Adipocyte (in vitro differentiated cells): ENCODE data around the gene NELL2.

Experiments used
- DNase-seq: peaks from one replicate; pipeline ENCODE4 v3.0.0-alpha.2; 2015; ENCODE audit warnings: low read depth
- H3K27me3 ChIP-seq: replicated peaks from 2 replicates; pipeline ENCODE4 v1.7.0; 2013; ENCODE audit warnings: mild to moderate bottlenecking, low read length, moderate library complexity; ENCODE audit not compliant: control insufficient read depth, insufficient read depth
- H3K36me3 ChIP-seq: 2 replicates; pipeline ENCODE4 v1.7.0; 2013; ENCODE audit warnings: low read length, mild to moderate bottlenecking, moderate library complexity; ENCODE audit not compliant: control insufficient read depth, insufficient read depth, severe bottlenecking
- H3K4me1 ChIP-seq: 2 replicates; pipeline ENCODE4 v1.7.0; 2013; ENCODE audit warnings: mild to moderate bottlenecking, low read length, moderate library complexity; ENCODE audit not compliant: control insufficient read depth, insufficient read depth
- H3K4me3 ChIP-seq: 2 replicates; pipeline ENCODE4 v1.7.0; 2013; ENCODE audit warnings: mild to moderate bottlenecking, low read length, moderate library complexity
- H3K9ac ChIP-seq: 2 replicates; pipeline ENCODE4 v1.7.0; 2013; ENCODE audit warnings: mild to moderate bottlenecking, low read length, moderate library complexity
- H3K9me3 ChIP-seq: 2 replicates; pipeline ENCODE4 v1.7.0; 2013; ENCODE audit warnings: mild to moderate bottlenecking, low read length, moderate library complexity; ENCODE audit not compliant: control insufficient read depth

The NELL2 gene

DNA sequence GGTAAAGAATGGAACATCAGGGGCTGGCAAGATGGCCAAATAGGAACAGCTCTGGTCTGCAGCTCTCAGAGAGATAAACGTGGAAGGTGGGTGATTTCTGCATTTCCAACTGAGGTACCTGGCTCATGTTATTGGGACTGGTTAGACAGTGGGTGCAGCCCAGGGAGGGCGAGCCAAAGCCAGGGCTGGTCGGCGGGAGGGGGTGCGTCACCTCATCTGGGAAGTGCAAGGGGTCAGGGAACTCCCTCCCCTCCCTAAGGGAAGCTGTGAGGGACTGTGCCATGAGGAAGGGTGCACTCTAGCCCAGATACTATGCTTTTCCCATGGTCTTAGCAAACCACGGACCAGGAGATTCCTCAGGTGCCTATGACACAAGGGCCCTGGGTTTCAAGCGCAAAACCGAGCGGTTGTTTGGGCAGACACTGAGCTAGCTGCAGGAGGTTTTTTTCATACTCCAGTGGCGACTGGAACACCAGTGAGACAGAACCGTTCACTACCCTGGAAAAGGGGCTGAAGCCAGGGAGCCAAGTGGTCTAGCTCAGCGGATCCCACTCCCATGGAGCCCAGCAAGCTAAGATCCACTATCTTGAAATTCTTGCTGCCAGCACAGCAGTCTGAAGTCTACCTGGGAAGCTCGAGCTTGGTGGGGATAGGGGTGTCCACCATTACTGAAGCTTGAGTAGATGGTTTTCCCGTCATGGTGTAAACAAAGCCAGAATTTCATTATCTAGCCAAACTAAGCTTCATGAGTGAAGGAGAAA, 317.6 kb downstream of the NELL2 start:
- H3K9ac ChIP-seq = no peak overlapping the region
- H3K4me1 ChIP-seq = no peaks in the 10 kb centered on the region
- H3K36me3 ChIP-seq = no peaks in the 10 kb centered on the region
- no peaks in the 10 kb centered on the region for H3K27me3 ChIP-seq
- no peak overlapping the region for H3K4me3 ChIP-seq
- no peaks in the 10 kb centered on the region for H3K9me3 ChIP-seq
- DNase-seq = no peak

- H3K4me1 ChIP-seq = no peaks in the 10 kb centered on the region
- no peaks in the 10 kb centered on the region for H3K27me3 ChIP-seq
- no peaks in the 10 kb centered on the region for H3K9me3 ChIP-seq
- H3K36me3 ChIP-seq = no peaks in the 10 kb centered on the region
- no peak for DNase-seq
- no peak overlapping the region for H3K9ac ChIP-seq
- no peak overlapping the region for H3K4me3 ChIP-seq
Observed at GRCh38 chr12:44555454-44555853, 320.7 kb downstream of the NELL2 start.

DNA sequence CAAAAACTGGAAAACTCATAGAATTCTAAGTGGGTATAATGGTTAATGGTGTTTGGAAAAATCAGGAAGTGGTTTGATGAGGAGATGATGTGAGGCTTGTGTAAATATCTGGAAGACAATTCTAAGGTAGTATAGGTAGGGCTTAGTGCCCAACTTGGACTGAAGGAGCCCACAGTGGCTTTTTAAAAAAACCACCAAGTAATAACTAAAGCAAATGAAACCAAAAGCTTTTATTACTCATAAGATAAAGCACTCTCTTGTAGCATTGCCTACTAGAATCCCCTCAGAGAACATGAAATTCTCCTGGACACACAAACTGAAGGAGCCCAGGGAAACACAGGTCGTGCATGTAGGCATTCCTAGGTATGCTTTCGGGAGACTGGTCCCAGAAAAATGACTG, 324.5 kb downstream of the NELL2 start:
- Histone ChIP-seq H3K4me3 (no peak overlapping the region), H3K36me3 (no peaks in the 10 kb centered on the region), H3K9ac (no peak overlapping the region), H3K27me3 (no peaks in the 10 kb centered on the region), H3K4me1 (no peaks in the 10 kb centered on the region), H3K9me3 (no peaks in the 10 kb centered on the region)
- no peak for DNase-seq

GRCh38 chr12:44550377-44550776, 325.7 kb downstream of the NELL2 start:
- H3K9me3 ChIP-seq = no peaks in the 10 kb centered on the region
- DNase-seq = no peak
- no peaks in the 10 kb centered on the region for H3K36me3 ChIP-seq
- H3K4me3 ChIP-seq = no peak overlapping the region
- H3K9ac ChIP-seq = no peak overlapping the region
- H3K4me1 ChIP-seq = no peaks in the 10 kb centered on the region
- no peaks in the 10 kb centered on the region for H3K27me3 ChIP-seq

- Histone ChIP-seq H3K4me3 (no peak overlapping the region), H3K36me3 (no peaks in the 10 kb centered on the region), H3K9ac (no peak overlapping the region), H3K9me3 (no peaks in the 10 kb centered on the region), H3K27me3 (no peaks in the 10 kb centered on the region), H3K4me1 (peaks cover 4% of the 10 kb centered on the region)
- DNase-seq = no peak
Observed at GRCh38 chr12:44546060-44546459, 330.1 kb downstream of the NELL2 start.

GRCh38 chr12:44544018-44544417, 332.1 kb downstream of the NELL2 start:
- Histone ChIP-seq H3K4me1 (peaks cover 4% of the 10 kb centered on the region), H3K4me3 (no peak overlapping the region), H3K9me3 (no peaks in the 10 kb centered on the region), H3K36me3 (no peaks in the 10 kb centered on the region), H3K27me3 (no peaks in the 10 kb centered on the region), H3K9ac (no peak overlapping the region)
- no peak for DNase-seq

- Histone ChIP-seq H3K4me1 (peaks cover 4% of the 10 kb centered on the region), H3K27me3 (no peaks in the 10 kb centered on the region), H3K9ac (no peak overlapping the region), H3K4me3 (no peak overlapping the region), H3K36me3 (no peaks in the 10 kb centered on the region), H3K9me3 (no peaks in the 10 kb centered on the region)
- DNase-seq = no peak
Observed at GRCh38 chr12:44542716-44543115, 333.4 kb downstream of the NELL2 start.

DNA sequence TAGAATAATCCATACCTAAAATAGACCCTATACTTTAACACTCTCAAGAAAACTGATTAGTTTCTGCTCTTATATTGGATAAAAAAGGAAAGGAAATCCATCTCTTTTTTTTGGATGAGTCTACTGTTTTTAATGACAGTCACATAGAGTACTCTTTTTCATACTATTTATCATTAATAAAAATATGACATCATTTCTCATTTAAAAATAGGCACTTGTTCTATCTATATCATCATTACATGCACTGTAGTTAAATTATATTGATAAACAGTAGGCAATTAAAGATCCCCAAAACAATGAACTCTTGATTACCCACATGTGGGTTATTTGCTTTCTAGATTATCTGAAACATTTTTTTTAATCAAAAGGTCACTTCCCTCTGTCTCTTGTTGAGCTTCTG, 338.8 kb downstream of the NELL2 start:
- Histone ChIP-seq H3K27me3 (no peaks in the 10 kb centered on the region), H3K9me3 (no peaks in the 10 kb centered on the region), H3K9ac (no peak overlapping the region), H3K4me1 (no peaks in the 10 kb centered on the region), H3K4me3 (no peak overlapping the region), H3K36me3 (no peaks in the 10 kb centered on the region)
- no peak for DNase-seq

GRCh38 chr12:44532940-44533339, 343.2 kb downstream of the NELL2 start:
- Histone ChIP-seq H3K27me3 (no peaks in the 10 kb centered on the region), H3K4me1 (no peaks in the 10 kb centered on the region), H3K36me3 (no peaks in the 10 kb centered on the region), H3K4me3 (no peak overlapping the region), H3K9ac (no peak overlapping the region), H3K9me3 (no peaks in the 10 kb centered on the region)
- no peak for DNase-seq

- H3K27me3 ChIP-seq = no peaks in the 10 kb centered on the region
- no peaks in the 10 kb centered on the region for H3K4me1 ChIP-seq
- no peak overlapping the region for H3K4me3 ChIP-seq
- H3K36me3 ChIP-seq = no peaks in the 10 kb centered on the region
- no peak overlapping the region for H3K9ac ChIP-seq
- H3K9me3 ChIP-seq = no peaks in the 10 kb centered on the region
- DNase-seq = no peak
Observed at GRCh38 chr12:44531320-44531971, 344.7 kb downstream of the NELL2 start.

DNA sequence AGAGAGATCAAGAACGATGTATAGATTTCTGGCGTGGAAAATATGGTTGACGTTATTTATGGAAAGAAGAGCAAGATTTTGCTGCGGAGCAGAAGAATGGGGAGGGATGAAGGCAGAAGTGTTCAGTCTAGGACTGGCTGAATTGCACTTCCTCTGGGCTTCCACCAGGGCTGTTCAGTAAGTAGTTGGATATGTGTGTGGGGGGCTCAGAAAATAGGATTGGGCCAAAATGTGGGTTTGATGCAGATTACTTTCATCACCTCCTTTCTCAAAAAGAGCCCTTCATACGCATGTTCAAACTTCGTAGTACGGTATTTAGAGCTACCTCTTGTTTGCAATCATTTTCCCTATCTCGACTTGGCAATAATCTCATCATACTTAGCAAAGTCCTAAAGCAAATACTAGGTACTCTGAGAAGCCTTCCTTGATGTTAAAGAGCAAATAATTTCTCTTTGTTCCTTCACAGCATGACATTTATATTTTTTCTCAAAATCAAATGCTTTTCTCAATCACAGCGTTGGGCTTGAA, 349.4 kb downstream of the NELL2 start:
- Histone ChIP-seq H3K36me3 (no peaks in the 10 kb centered on the region), H3K27me3 (no peaks in the 10 kb centered on the region), H3K9ac (no peak overlapping the region), H3K4me3 (no peak overlapping the region), H3K4me1 (no peaks in the 10 kb centered on the region), H3K9me3 (no peaks in the 10 kb centered on the region)
- no peak for DNase-seq
